ENCODE data around the gene IGBP1. TPM values are rescaled to one million over a fixed set of nuclear protein-coding genes. Genes with fewer than 3 reads are reported as not detected.
"Not testable (repeated sequence)": the region's sequence is repeated elsewhere in the genome, so short reads cannot be mapped to it uniquely, and the experiment has no call there.

The IGBP1 gene
- total and polyA plus RNA-seq, 4 donors: 34.4 to 78.1 (median 52.5) TPM

GRCh38 chrX:70208479-70208878 lies 75.2 kb downstream of the IGBP1 start:
- no peaks in the 10 kb centered on the region for H3K27me3 ChIP-seq (ENCODE audit: control insufficient read depth in 1 of 2, insufficient read depth in 2 of 2, low read length in 1 of 2)
- no peak for ATAC-seq (ENCODE audit: low FRiP score)
- intact Hi-C loops (cut with DNase I): loop anchor here in 1 of 2 donors (5.0 kb wide), 1 partner anchor 54 kb away; the partner anchor contains the start of gene P2RY4
- DNase-seq: no peak
- no peak overlapping the region for H3K4me3 ChIP-seq (ENCODE audit: low read length in 2 of 2)
- H3K36me3 ChIP-seq (ENCODE audit: control insufficient read depth in 1 of 2, insufficient read depth in 2 of 2, low read length in 1 of 2): no peaks in the 10 kb centered on the region
- no peaks in the 10 kb centered on the region for H3K9me3 ChIP-seq (ENCODE audit: control insufficient read depth, low read length)
- no peak overlapping the region for H3K27ac ChIP-seq (ENCODE audit: low read depth in 1 of 2, low read length in 2 of 2)
- H3K4me1 ChIP-seq (ENCODE audit: control insufficient read depth in 1 of 2, insufficient read depth in 2 of 2, low read length in 2 of 2): no peaks in the 10 kb centered on the region

- WGBS, 2 donors: 59 to 77% methylated on average over 6 of the region's 6 CpGs
- H3K9me3 ChIP-seq (ENCODE audit: control insufficient read depth, low read length); ATAC-seq (ENCODE audit: low FRiP score); DNase-seq; H3K27me3 ChIP-seq (ENCODE audit: control insufficient read depth in 1 of 2, insufficient read depth in 2 of 2, low read length in 1 of 2); H3K4me1 ChIP-seq (ENCODE audit: control insufficient read depth in 1 of 2, insufficient read depth in 2 of 2, low read length in 2 of 2); H3K4me3 ChIP-seq (ENCODE audit: low read length in 2 of 2); H3K27ac ChIP-seq (ENCODE audit: low read depth in 1 of 2, low read length in 2 of 2); H3K36me3 ChIP-seq (ENCODE audit: control insufficient read depth in 1 of 2, insufficient read depth in 2 of 2, low read length in 1 of 2): not testable (repeated sequence)
- intact Hi-C loops (cut with DNase I): loop anchor here in 1 of 2 donors (5.0 kb wide), 1 partner anchor 53 kb away; the partner anchor contains the start of gene P2RY4
These were observed 76.3 kb downstream of the IGBP1 start for GRCh38 chrX:70209570-70209969.

Other genes starting within 250 kb of the IGBP1 start
- gene AWAT2, start 83.5 kb upstream of the IGBP1 start, total RNA-seq: not detected
- not detected for gene AWAT2, start 83.5 kb upstream of the IGBP1 start, polyA plus RNA-seq
- not detected for gene OTUD6A, start 71.0 kb upstream of the IGBP1 start, total RNA-seq
- not detected for gene OTUD6A, start 71.0 kb upstream of the IGBP1 start, polyA plus RNA-seq
- gene DGAT2L6, start 44.0 kb downstream of the IGBP1 start, total RNA-seq: not detected
- not detected for gene DGAT2L6, start 44.0 kb downstream of the IGBP1 start, polyA plus RNA-seq
- gene AWAT1, start 101.2 kb downstream of the IGBP1 start, total RNA-seq: not detected
- gene AWAT1, start 101.2 kb downstream of the IGBP1 start, polyA plus RNA-seq: not detected
- gene P2RY4, start 126.8 kb downstream of the IGBP1 start, total RNA-seq: 1 to 10 TPM in 1 of 2 donors, under 1 TPM in 1; 0.91 to 1.2 TPM
- gene P2RY4, start 126.8 kb downstream of the IGBP1 start, polyA plus RNA-seq: not detected
- gene ARR3, start 134.9 kb downstream of the IGBP1 start, total RNA-seq: not detected
- gene ARR3, start 134.9 kb downstream of the IGBP1 start, polyA plus RNA-seq: not detected
- gene RAB41, start 148.7 kb downstream of the IGBP1 start, total RNA-seq: not detected
- gene RAB41, start 148.7 kb downstream of the IGBP1 start, polyA plus RNA-seq: not detected
- 10 to 100 TPM; 18.7 to 27.1 TPM for gene PDZD11, start 156.5 kb downstream of the IGBP1 start, total RNA-seq
- gene PDZD11, start 156.5 kb downstream of the IGBP1 start, polyA plus RNA-seq: 10 to 100 TPM; 57.8 to 67.1 TPM
- under 1 TPM; 0.36 to 0.66 TPM for gene KIF4A, start 156.7 kb downstream of the IGBP1 start, total RNA-seq
- under 1 TPM; 0.38 to 0.41 TPM for gene KIF4A, start 156.7 kb downstream of the IGBP1 start, polyA plus RNA-seq